HepG2 (cell line): Measurements from ENCODE around the gene NISCH. TPM values are rescaled to one million over a fixed set of nuclear protein-coding genes. Genes with fewer than 3 reads are reported as not detected.

ENCODE experiments used
- AGO1 ChIP-seq: fragments of 200-400 bp; formaldehyde crosslinking; IDR thresholded peaks from 2 replicates; pipeline ENCODE4 v1.6.1; 2017; ENCODE audit warnings: mild to moderate bottlenecking, low read depth, low read length, moderate library complexity; ENCODE audit not compliant: poor library complexity, severe bottlenecking
- AGO2 ChIP-seq: fragments of 200-400 bp; formaldehyde crosslinking; optimal IDR thresholded peaks from 2 replicates; pipeline ENCODE3; 2017; ENCODE audit warnings: mild to moderate bottlenecking, low read depth, low read length, moderate library complexity
- ATF2 ChIP-seq: sonication (generic); formaldehyde crosslinking; IDR thresholded peaks from 2 replicates; pipeline ENCODE4 v1.4.0; 2020; ENCODE audit warnings: missing genetic modification reagents
- ATF7 ChIP-seq, 2 experiments: fragments of 450-650 bp in 1 of 2; sonication (generic) in 1 of 2; formaldehyde crosslinking in 1 of 2; IDR thresholded peaks; 2 replicates each; pipeline versions ENCODE4 v1.4.0 to v1.6.1; 2016 to 2020; ENCODE audit warnings: antibody characterized with exemption in 1 of 2, mild to moderate bottlenecking in 1 of 2, missing genetic modification reagents in 1 of 2
- CREM ChIP-seq, 2 experiments: sonication (generic) in 1 of 2; formaldehyde crosslinking in 1 of 2; IDR thresholded peaks; 2 replicates each; pipeline versions ENCODE4 v1.4.0 to v1.6.1; 2016 to 2020; ENCODE audit warnings: antibody characterized with exemption in 1 of 2, mild to moderate bottlenecking in 1 of 2, missing genetic modification reagents in 1 of 2
- DMAP1 ChIP-seq: IDR thresholded peaks from 2 replicates; pipeline ENCODE4 v1.6.1; 2016
- DMTF1 ChIP-seq: sonication (generic); formaldehyde crosslinking; IDR thresholded peaks from 2 replicates; pipeline ENCODE4 v1.4.0; 2020; ENCODE audit warnings: mild to moderate bottlenecking, missing genetic modification reagents
- HMG20B ChIP-seq: conservative IDR thresholded peaks from 2 replicates; pipeline ENCODE4 v1.6.1; 2016; ENCODE audit warnings: missing genetic modification reagents, missing compliant biosample characterization
- KAT2B ChIP-seq: fragments of 150-350 bp; IDR thresholded peaks from 2 replicates; pipeline ENCODE4 v1.6.1; 2014; ENCODE audit warnings: low read depth, low read length, borderline replicate concordance
- MED8 ChIP-seq: sonication (generic); formaldehyde crosslinking; IDR thresholded peaks from 2 replicates; pipeline ENCODE4 v1.8.1; 2023; ENCODE audit warnings: mild to moderate bottlenecking, missing genetic modification reagents; ENCODE audit not compliant: insufficient replicate concordance
- PRDM10 ChIP-seq: sonication (generic); formaldehyde crosslinking; IDR thresholded peaks from 2 replicates; pipeline ENCODE4 v1.4.0; 2020; ENCODE audit warnings: low read depth, missing genetic modification reagents
- SAP130 ChIP-seq: IDR thresholded peaks from 2 replicates; pipeline ENCODE4 v1.6.1; 2016; ENCODE audit warnings: low read depth
- ZGPAT ChIP-seq: IDR thresholded peaks from 2 replicates; pipeline ENCODE4 v1.6.1; 2016; ENCODE audit warnings: mild to moderate bottlenecking
- ZNF652 ChIP-seq: IDR thresholded peaks from 2 replicates; pipeline ENCODE4 v1.6.1; 2016; ENCODE audit warnings: low read depth, borderline replicate concordance
- ZNF691 ChIP-seq: sonication (generic); formaldehyde crosslinking; IDR thresholded peaks from 2 replicates; pipeline ENCODE4 v1.4.0; 2020; ENCODE audit warnings: missing genetic modification reagents, low read depth, mild to moderate bottlenecking, borderline replicate concordance
- polyA plus RNA-seq, 8 experiments: library from polyadenylated mRNA; depleted of rRNA in 3 of 8; stranded (reverse) in 7 of 8; unstranded in 1 of 8; fragments of >200 nt; fragmentation: Illumina TruSeq in 4 of 8; extraction: Trizol in 4 of 8; gene quantifications; 2 replicates each; pipeline versions ENCODE4 v1.2.1 to v1.2.3, GENCODE V29; 2011 to 2016; ENCODE audit warnings: low read depth in 4 of 8, missing spikeins in 1 of 8, mixed read lengths in 1 of 8; ENCODE audit not compliant: insufficient read depth in 1 of 8
- total RNA-seq, 5 experiments: library from RNA; depleted of rRNA; stranded (reverse); fragments of >200 nt; fragmentation: Illumina TruSeq; extraction: Trizol; gene quantifications; 2 replicates each; pipeline ENCODE4 v1.2.3, GENCODE V29; 2016; ENCODE audit warnings: low read depth in 1 of 5

Gene NISCH
- total and polyA plus RNA-seq, 2 of the 13 experiments (the other 11 are each of a cell fraction or from before 2014, with no cell fraction given) = 27.0 to 47.6 TPM

- peak; percentile 33; the same call in 1 of the 2 replicates for TF ChIP-seq ZNF691 (CRISPR knock-in tag)
- TF ChIP-seq ZNF652 (CRISPR knock-in tag) = no peak
- TF ChIP-seq AGO1 = no peak
- TF ChIP-seq ATF7 (IDR thresholded peaks at IDR 0.05) = no peak
- TF ChIP-seq ATF7 (CRISPR knock-in tag; IDR thresholded peaks at IDR 0.05) = no peak
- no peak for TF ChIP-seq KAT2B
- TF ChIP-seq SAP130 = peak; percentile 67; the same call in 1 of the 2 replicates
- TF ChIP-seq PRDM10 (CRISPR knock-in tag) = peak; percentile 94
- no peak for TF ChIP-seq DMAP1 (CRISPR knock-in tag)
- TF ChIP-seq CREM (IDR thresholded peaks at IDR 0.05) = peak; percentile 57
- no peak for TF ChIP-seq CREM (CRISPR knock-in tag; IDR thresholded peaks at IDR 0.05)
- 0 out of 2 replicates have a peak, but pooled peaks have one; percentile 14 for TF ChIP-seq ATF2
- TF ChIP-seq HMG20B = no peak
- TF ChIP-seq DMTF1 (CRISPR knock-in tag) = no peak
- TF ChIP-seq AGO2 = no peak
- TF ChIP-seq MED8 (CRISPR knock-in tag) = no peak
- peak; percentile 50; the same call in 1 of the 2 replicates for TF ChIP-seq ZGPAT (CRISPR knock-in tag)
These were observed 77.1 kb downstream of the NISCH start (continued) for GRCh38 chr3:52532517-52532837.
